HCT116 (cell line): Measurements from ENCODE around the gene STK24. TPM values are rescaled to one million over a fixed set of nuclear protein-coding genes. Genes with fewer than 3 reads are reported as not detected.

Source experiments
- ATAC-seq: fragments of 200-7000 bp; cut with Tn5 transposase; 2 replicates; pipeline ENCODE4 v1.9.1; 2020; ENCODE audit warnings: mild to moderate bottlenecking, moderate library complexity
- BruUV-seq: library from RNA; stranded (reverse); fragments of 400-500 nt; replicated peaks from 2 replicates; lab custom pipeline; 2021; lab: Mats Ljungman, UMichigan
- CTCF ChIA-PET: fragments of 300-600 bp; sonication (Branson Sonifier 250); formaldehyde crosslinking; loops from one replicate; lab custom pipeline; 2021; ENCODE audit warnings: antibody characterized with exemption; lab: Charles Lee
- POLR2A ChIA-PET: fragments of 300-600, 350-600 bp; sonication (Branson Sonifier 250); formaldehyde crosslinking; loops from one replicate; lab custom pipeline; 2021; ENCODE audit warnings: antibody characterized with exemption; lab: Charles Lee
- RAD21 ChIA-PET, 2 experiments: fragments of 300-600 bp; sonication (Branson Sonifier 250); formaldehyde crosslinking; loops; one replicate each; lab custom pipeline; 2023; ENCODE audit warnings: low total read pairs in 2 of 2; ENCODE audit not compliant: uncharacterized antibody in 2 of 2, unreplicated experiment in 2 of 2, low non-redundant PET in 1 of 2; lab: Charles Lee
- DNase-seq: peaks from one replicate; pipeline ENCODE4 v3.0.0-alpha.2; 2010; ENCODE audit warnings: low read depth, low spot score
- H2AFZ ChIP-seq: fragments of 200-600 bp; shearing (Covaris generic), sonication (generic); 2 replicates; pipeline ENCODE4 v1.6.1; 2017; ENCODE audit warnings: low read depth, mixed run types, mixed read lengths, antibody characterized with exemption, low read length; ENCODE audit not compliant: poor library complexity, severe bottlenecking
- H3K27ac ChIP-seq: 2 replicates; pipeline ENCODE4 v1.5.1; 2012; ENCODE audit warnings: low read depth, low read length
- H3K27me3 ChIP-seq: fragments of 200-600 bp; sonication (generic); 2 replicates; pipeline ENCODE4 v1.6.1; 2016; ENCODE audit warnings: mixed run types, low read length, mixed read lengths; ENCODE audit not compliant: insufficient read depth
- H3K36me3 ChIP-seq, 2 experiments: fragments of 200-500 bp in 1 of 2; fragments of 200-600 bp in 1 of 2; sonication (Bioruptor generic) in 1 of 2; sonication (generic) in 1 of 2; 2 replicates each; pipeline versions ENCODE4 v1.5.1 to v1.6.1; 2014 to 2016; ENCODE audit warnings: low read length in 2 of 2, inconsistent platforms in 1 of 2, mixed read lengths in 1 of 2, mixed run types in 1 of 2; ENCODE audit not compliant: insufficient read depth in 2 of 2, control insufficient read depth in 1 of 2
- H3K4me1 ChIP-seq, 2 experiments: fragments of 200-600 bp in 1 of 2; sonication (generic) in 1 of 2; 2 replicates each; pipeline versions ENCODE4 v1.5.1 to v1.6.1; 2012 to 2017; ENCODE audit warnings: low read length in 2 of 2, inconsistent platforms in 1 of 2, mild to moderate bottlenecking in 1 of 2, mixed read lengths in 1 of 2, mixed run types in 1 of 2, moderate library complexity in 1 of 2; ENCODE audit not compliant: insufficient read depth in 2 of 2, control insufficient read depth in 1 of 2
- H3K4me2 ChIP-seq: fragments of 200-600 bp; sonication (generic); 2 replicates; pipeline ENCODE4 v1.6.1; 2017; ENCODE audit warnings: mixed run types, low read length, mixed read lengths
- H3K4me3 ChIP-seq, 2 experiments: fragments of 200-600 bp in 1 of 2; sonication (generic) in 1 of 2; replicated peaks in 1 of 2; 2 replicates each; pipeline ENCODE4 v1.5.1; 2011 to 2016; ENCODE audit warnings: low read length in 2 of 2, control low read depth in 1 of 2, low read depth in 1 of 2, mild to moderate bottlenecking in 1 of 2, mixed read lengths in 1 of 2, mixed run types in 1 of 2
- H3K79me2 ChIP-seq: fragments of 200-600 bp; sonication (generic); 2 replicates; pipeline ENCODE4 v1.6.1; 2017; ENCODE audit warnings: mild to moderate bottlenecking, mixed run types, low read length, moderate library complexity, mixed read lengths; ENCODE audit not compliant: insufficient read depth
- H3K9ac ChIP-seq: fragments of 200-600 bp; sonication (generic); 2 replicates; pipeline ENCODE4 v1.6.1; 2016; ENCODE audit warnings: low read length, mixed read lengths
- H3K9me2 ChIP-seq: fragments of 200-600 bp; sonication (generic), shearing (Covaris generic); 2 replicates; pipeline ENCODE4 v1.6.1; 2017; ENCODE audit warnings: mixed run types, mild to moderate bottlenecking, moderate library complexity; ENCODE audit not compliant: insufficient read depth
- H3K9me3 ChIP-seq, 2 experiments: fragments of 200-500 bp in 1 of 2; fragments of 200-600 bp in 1 of 2; sonication (Bioruptor generic) in 1 of 2; sonication (generic) in 1 of 2; 2 replicates each; pipeline ENCODE4 v1.6.1; 2014 to 2017; ENCODE audit warnings: low read length in 2 of 2, mixed read lengths in 2 of 2, inconsistent platforms in 1 of 2, low read depth in 1 of 2, mild to moderate bottlenecking in 1 of 2, mixed run types in 1 of 2, moderate library complexity in 1 of 2; ENCODE audit not compliant: control insufficient read depth in 1 of 2, insufficient read depth in 1 of 2
- H4K20me1 ChIP-seq: fragments of 200-600 bp; sonication (generic), shearing (Covaris generic); 2 replicates; pipeline ENCODE4 v1.6.1; 2017; ENCODE audit warnings: mixed run types, mild to moderate bottlenecking, moderate library complexity; ENCODE audit not compliant: insufficient read depth
- ATF3 ChIP-seq: IDR thresholded peaks from 2 replicates; pipeline ENCODE4 v1.6.1; 2012
- CBX3 ChIP-seq: IDR thresholded peaks from 2 replicates; pipeline ENCODE4 v1.6.1; 2012; ENCODE audit warnings: low read depth
- CEBPB ChIP-seq: IDR thresholded peaks from 2 replicates; pipeline ENCODE4 v1.6.1; 2012; ENCODE audit warnings: low read depth
- CTCF ChIP-seq, 3 experiments: fragments of 200-600 bp in 1 of 3; sonication (generic) in 1 of 3; IDR thresholded peaks in 2 of 3; conservative IDR thresholded peaks in 1 of 3; 2 replicates each; pipeline ENCODE4 v1.5.1; 2012 to 2017; ENCODE audit warnings: low read depth in 2 of 3, low read length in 2 of 3, antibody characterized with exemption in 1 of 3, borderline replicate concordance in 1 of 3, control low read depth in 1 of 3, mild to moderate bottlenecking in 1 of 3, mixed read lengths in 1 of 3, mixed run types in 1 of 3, moderate library complexity in 1 of 3; ENCODE audit not compliant: insufficient read depth in 1 of 3
- EGR1 ChIP-seq: IDR thresholded peaks from 2 replicates; pipeline ENCODE4 v1.6.1; 2012; ENCODE audit warnings: low read depth
- ELF1 ChIP-seq: IDR thresholded peaks from 2 replicates; pipeline ENCODE4 v1.6.1; 2012; ENCODE audit warnings: low read depth, borderline replicate concordance
- EZH2 ChIP-seq: fragments of 200-600 bp; sonication (generic); IDR thresholded peaks from 2 replicates; pipeline ENCODE4 v1.6.1; 2017; ENCODE audit warnings: antibody characterized with exemption, mixed run types
- EZH2phosphoT487 ChIP-seq: fragments of 200-600 bp; IDR thresholded peaks from 2 replicates; pipeline ENCODE4 v1.6.1; 2018; ENCODE audit warnings: antibody characterized with exemption, borderline replicate concordance
- FOSL1 ChIP-seq: IDR thresholded peaks from 2 replicates; pipeline ENCODE4 v1.6.1; 2012; ENCODE audit warnings: low read depth
- JUND ChIP-seq: IDR thresholded peaks from 2 replicates; pipeline ENCODE4 v1.6.1; 2012
- POLR2A ChIP-seq: IDR thresholded peaks from 2 replicates; pipeline ENCODE4 v1.7.0; 2011; ENCODE audit warnings: borderline replicate concordance; ENCODE audit not compliant: insufficient read depth, insufficient read length; ENCODE audit errors: extremely low read depth
- POLR2AphosphoS5 ChIP-seq: IDR thresholded peaks from 2 replicates; pipeline ENCODE4 v1.6.1; 2011; ENCODE audit warnings: mild to moderate bottlenecking, low read depth, low read length, moderate library complexity
- RAD21 ChIP-seq: IDR thresholded peaks from 2 replicates; pipeline ENCODE4 v1.6.1; 2012; ENCODE audit warnings: low read depth, mild to moderate bottlenecking
- REST ChIP-seq: IDR thresholded peaks from 2 replicates; pipeline ENCODE4 v1.6.1; 2012; ENCODE audit warnings: low read depth
- SP1 ChIP-seq: IDR thresholded peaks from 2 replicates; pipeline ENCODE4 v1.6.1; 2012; ENCODE audit warnings: low read depth
- TCF7L2 ChIP-seq: IDR thresholded peaks from 2 replicates; pipeline ENCODE4 v1.7.0; 2011; ENCODE audit warnings: borderline replicate concordance, inconsistent platforms; ENCODE audit not compliant: insufficient read depth, insufficient read length; ENCODE audit errors: extremely low read depth
- ZBTB33 ChIP-seq: IDR thresholded peaks from 2 replicates; pipeline ENCODE4 v1.6.1; 2011; ENCODE audit warnings: mild to moderate bottlenecking, low read length, moderate library complexity; ENCODE audit not compliant: insufficient replicate concordance; ENCODE audit errors: extremely low read depth
- ZFX ChIP-seq: fragments of 450-650 bp; IDR thresholded peaks from 2 replicates; pipeline ENCODE4 v1.6.1; 2017
- intact Hi-C: fragments of 100-400 bp; cut with micrococcal nuclease; formaldehyde crosslinking; loops from 2 replicates; pipeline ENCODE4 v1.10.0; 2022
- total RNA-seq: library from RNA; stranded (reverse); gene quantifications from one replicate; pipeline ENCODE4 v1.2.1, GENCODE V29; 2021; ENCODE audit not compliant: unreplicated experiment

The STK24 gene
- total RNA-seq, 1 experiment from 2014 or later, result 137 TPM

- peaks cover 2 to 17% of the 10 kb centered on the region in 2 experiments; a peak in 1 of 4 replicates for H3K4me1 ChIP-seq
- no TSS peak for BruUV-seq
- H3K9me2 ChIP-seq, result no peaks in the 10 kb centered on the region
- H3K4me3 ChIP-seq, result no peak overlapping the region
- no peak overlapping the region for H2AFZ ChIP-seq
- H3K4me2 ChIP-seq, result no peak overlapping the region
- peaks cover 99% of the 10 kb centered on the region for H3K79me2 ChIP-seq
- H4K20me1 ChIP-seq, result no peaks in the 10 kb centered on the region; the same call in 1 of the 2 replicates
- DNase-seq (no peak), ATAC-seq (no peak)
- H3K27ac ChIP-seq, result no peak overlapping the region
- no peaks in the 10 kb centered on the region for H3K9me3 ChIP-seq
- RAD21 ChIA-PET, result no interaction called here
- CTCF ChIA-PET, result no interaction called here
- TF ChIP-seq FOSL1 (no peak), JUND (no peak), CTCF (IDR thresholded peaks at IDR 0.05 in 2 of 3, conservative IDR thresholded peaks at IDR 0.05 in 1 of 3; ENCODE audit: borderline replicate concordance in 1 of 3, insufficient read depth in 1 of 3, low read depth in 2 of 3, low read length in 2 of 3) (no peak), ATF3 (no peak), CBX3 (no peak), TCF7L2 (no peak), ELF1 (no peak), REST (no peak), ZBTB33 (no peak), EZH2 (no peak), EGR1 (no peak), CEBPB (no peak), RAD21 (no peak), SP1 (no peak), EZH2phosphoT487 (no peak), POLR2A (no peak), ZFX (no peak), POLR2AphosphoS5 (no peak)
- TF ChIP-seq, all 23 proteins: peak for 0
- H3K9ac ChIP-seq, result no peak overlapping the region
- intact Hi-C loops, result no loop called here
- POLR2A ChIA-PET, result interaction anchor here (2.3 kb wide), 1 partner anchor 16 kb away, joined by 7 read pairs; no protein-coding TSS in a partner anchor
- H3K27me3 ChIP-seq, result no peaks in the 10 kb centered on the region
- H3K36me3 ChIP-seq, result no peaks in the 10 kb centered on the region
Observed at GRCh38 chr13:98500963-98501421, 75.9 kb downstream of the STK24 start.
